MM.1S (cell line): Measurements from ENCODE around the gene FAM216A.
"Not testable (repeated sequence)": the region's sequence is repeated elsewhere in the genome, so short reads cannot be mapped to it uniquely, and the experiment has no call there.

Source experiments
- DNase-seq: peaks from one replicate; pipeline ENCODE4 v3.0.0-alpha.2; 2015
- H2AFZ ChIP-seq: fragments of 300-600 bp; sonication (generic); 2 replicates; pipeline ENCODE4 v1.6.0; 2016; ENCODE audit warnings: antibody characterized with exemption, low read length
- H3F3A ChIP-seq: fragments of 300-600 bp; sonication (generic); 2 replicates; pipeline ENCODE4 v1.6.1; 2016; ENCODE audit warnings: mild to moderate bottlenecking, antibody characterized with exemption, low read length, moderate library complexity, mixed read lengths; ENCODE audit not compliant: insufficient read depth
- H3K27ac ChIP-seq: fragments of 300-600 bp; sonication (generic); 2 replicates; pipeline ENCODE4 v1.5.1; 2016; ENCODE audit warnings: mild to moderate bottlenecking, low read length
- H3K27me3 ChIP-seq: fragments of 300-600 bp; sonication (generic); replicated peaks from 2 replicates; pipeline ENCODE4 v1.6.0; 2016; ENCODE audit warnings: low read length; ENCODE audit not compliant: insufficient read depth
- H3K36me3 ChIP-seq: fragments of 300-600 bp; sonication (generic); replicated peaks from 2 replicates; pipeline ENCODE4 v1.6.1; 2016; ENCODE audit warnings: mild to moderate bottlenecking, low read length, mixed read lengths; ENCODE audit not compliant: insufficient read depth
- H3K4me1 ChIP-seq: fragments of 300-600 bp; sonication (generic); 2 replicates; pipeline ENCODE4 v1.6.1; 2016; ENCODE audit warnings: low read length, mixed read lengths
- H3K4me2 ChIP-seq: fragments of 300-600 bp; sonication (generic); 2 replicates; pipeline ENCODE4 v1.6.0; 2016; ENCODE audit warnings: low read depth, low read length
- H3K4me3 ChIP-seq: fragments of 300-600 bp; sonication (generic); 2 replicates; pipeline ENCODE4 v1.5.1; 2016; ENCODE audit warnings: low read length, mixed read lengths
- H3K79me2 ChIP-seq: fragments of 300-600 bp; sonication (generic); 2 replicates; pipeline ENCODE4 v1.6.1; 2016; ENCODE audit warnings: mixed run types, low read length, mixed read lengths
- H3K9ac ChIP-seq: fragments of 300-600 bp; sonication (generic); 2 replicates; pipeline ENCODE4 v1.6.1; 2016; ENCODE audit warnings: low read length, mixed read lengths
- H3K9me2 ChIP-seq: fragments of 300-600 bp; sonication (generic); replicated peaks from 2 replicates; pipeline ENCODE4 v1.6.1; 2016; ENCODE audit warnings: mild to moderate bottlenecking, low read length, mixed read lengths; ENCODE audit not compliant: insufficient read depth
- H3K9me3 ChIP-seq: fragments of 300-600 bp; sonication (generic); replicated peaks from 2 replicates; pipeline ENCODE4 v1.6.1; 2016; ENCODE audit warnings: mild to moderate bottlenecking, low read length, mixed read lengths; ENCODE audit not compliant: insufficient read depth
- H4K20me1 ChIP-seq: fragments of 300-600 bp; sonication (generic); 2 replicates; pipeline ENCODE4 v1.6.1; 2016; ENCODE audit warnings: mild to moderate bottlenecking, low read length, moderate library complexity, mixed read lengths; ENCODE audit not compliant: insufficient read depth
- CTCF ChIP-seq: fragments of 300-600 bp; sonication (generic); IDR thresholded peaks from 2 replicates; pipeline ENCODE4 v1.5.1; 2016; ENCODE audit warnings: antibody characterized with exemption, low read length, mixed read lengths
- EZH2 ChIP-seq: fragments of 300-600 bp; sonication (generic); optimal IDR thresholded peaks from 2 replicates; pipeline ENCODE3; 2017; ENCODE audit warnings: low read depth, mild to moderate bottlenecking, antibody characterized with exemption, low read length, mixed read lengths
- EZH2phosphoT487 ChIP-seq: fragments of 300-600 bp; sonication (generic); IDR thresholded peaks from 2 replicates; pipeline ENCODE4 v1.6.1; 2018; ENCODE audit warnings: antibody characterized with exemption, low read length

FAM216A gene

GRCh38 chr12:110424237-110424636, 44.4 kb upstream of the FAM216A start:
- Histone ChIP-seq H3K9me3 (no peaks in the 10 kb centered on the region), H3K9ac (no peak overlapping the region), H4K20me1 (no peaks in the 10 kb centered on the region), H3F3A (no peaks in the 10 kb centered on the region), H3K9me2 (no peaks in the 10 kb centered on the region), H3K27me3 (no peaks in the 10 kb centered on the region), H3K27ac (no peak overlapping the region), H3K79me2 (no peaks in the 10 kb centered on the region), H3K4me1 (no peaks in the 10 kb centered on the region), H3K4me2 (no peak overlapping the region), H3K4me3 (no peak overlapping the region), H2AFZ (no peak overlapping the region), H3K36me3 (no peaks in the 10 kb centered on the region)
- no peak for DNase-seq
- no peak for TF ChIP-seq CTCF
- no peak for TF ChIP-seq EZH2
- TF ChIP-seq EZH2phosphoT487, result no peak

GRCh38 chr12:110426406-110426805, 42.2 kb upstream of the FAM216A start:
- TF ChIP-seq CTCF, result no peak
- no peak for TF ChIP-seq EZH2phosphoT487
- TF ChIP-seq EZH2, result no peak
- Histone ChIP-seq H4K20me1 (no peaks in the 10 kb centered on the region), H3K79me2 (no peaks in the 10 kb centered on the region), H3K27me3 (no peaks in the 10 kb centered on the region), H3K36me3 (no peaks in the 10 kb centered on the region), H3K4me1 (no peaks in the 10 kb centered on the region), H3K4me3 (no peak overlapping the region), H2AFZ (no peak overlapping the region), H3K27ac (no peak overlapping the region), H3K4me2 (no peak overlapping the region), H3K9me2 (no peaks in the 10 kb centered on the region), H3K9ac (no peak overlapping the region), H3K9me3 (no peaks in the 10 kb centered on the region), H3F3A (no peaks in the 10 kb centered on the region)
- DNase-seq, result no peak

GRCh38 chr12:110429676-110430075, 39.0 kb upstream of the FAM216A start:
- not testable (repeated sequence) for H2AFZ ChIP-seq, H3K27ac ChIP-seq, H3K4me1 ChIP-seq, H3K79me2 ChIP-seq, H3K4me2 ChIP-seq, DNase-seq, H3K27me3 ChIP-seq, H3K4me3 ChIP-seq, H3F3A ChIP-seq, H3K9me3 ChIP-seq, H4K20me1 ChIP-seq, H3K9me2 ChIP-seq, H3K36me3 ChIP-seq, H3K9ac ChIP-seq

- no peak for TF ChIP-seq EZH2phosphoT487
- no peak for TF ChIP-seq EZH2
- TF ChIP-seq CTCF, result no peak
- H3K79me2 ChIP-seq, result no peaks in the 10 kb centered on the region
- no peak overlapping the region for H3K9ac ChIP-seq
- DNase-seq, result no peak
- no peaks in the 10 kb centered on the region for H3F3A ChIP-seq
- H3K9me2 ChIP-seq, result no peaks in the 10 kb centered on the region
- no peaks in the 10 kb centered on the region for H3K27me3 ChIP-seq
- H4K20me1 ChIP-seq, result no peaks in the 10 kb centered on the region
- H3K9me3 ChIP-seq, result no peaks in the 10 kb centered on the region
- no peaks in the 10 kb centered on the region for H3K4me1 ChIP-seq
- H3K27ac ChIP-seq, result no peak overlapping the region
- H3K4me3 ChIP-seq, result no peak overlapping the region
- no peaks in the 10 kb centered on the region for H3K36me3 ChIP-seq
- no peak overlapping the region for H3K4me2 ChIP-seq
- no peak overlapping the region for H2AFZ ChIP-seq
These were observed 36.6 kb upstream of the FAM216A start for GRCh38 chr12:110431957-110432587.
